Peyer's patch (tissue), 4 donors: ENCODE results near the gene PEDS1.

Source experiments
- CTCF ChIP-seq, 6 experiments: fragments of 450-650 bp in 4 of 6; fragments of 200-600 bp in 2 of 6; sonication (generic) in 1 of 6; IDR thresholded peaks; one replicate each; pipeline ENCODE4 v1.5.1; 2017 to 2019; ENCODE audit warnings: antibody characterized with exemption in 6 of 6, mild to moderate bottlenecking in 3 of 6, moderate library complexity in 1 of 6
- POLR2A ChIP-seq, 2 donors: fragments of 450-650 bp; IDR thresholded peaks; one replicate each; pipeline ENCODE4 v1.5.1; 2017; ENCODE audit warnings: antibody characterized with exemption in 2 of 2, mild to moderate bottlenecking in 2 of 2, moderate library complexity in 2 of 2

- TF ChIP-seq CTCF (IDR thresholded peaks at IDR 0.05) (no peak), POLR2A (IDR thresholded peaks at IDR 0.05) (no peak)
These were observed 35.3 kb downstream of the PEDS1 start for GRCh38 chr20:50118203-50118602.
